ENCODE data around the gene ZBTB22. TPM values are rescaled to one million over a fixed set of nuclear protein-coding genes. Genes with fewer than 3 reads are reported as not detected.
"Not testable (repeated sequence)": the region's sequence is repeated elsewhere in the genome, so short reads cannot be mapped to it uniquely, and the experiment has no call there.

The ZBTB22 gene
- polyA plus RNA-seq, 6 donors from 2014 or later, result 19.2 to 29.9 (median 23.8) TPM

DNA sequence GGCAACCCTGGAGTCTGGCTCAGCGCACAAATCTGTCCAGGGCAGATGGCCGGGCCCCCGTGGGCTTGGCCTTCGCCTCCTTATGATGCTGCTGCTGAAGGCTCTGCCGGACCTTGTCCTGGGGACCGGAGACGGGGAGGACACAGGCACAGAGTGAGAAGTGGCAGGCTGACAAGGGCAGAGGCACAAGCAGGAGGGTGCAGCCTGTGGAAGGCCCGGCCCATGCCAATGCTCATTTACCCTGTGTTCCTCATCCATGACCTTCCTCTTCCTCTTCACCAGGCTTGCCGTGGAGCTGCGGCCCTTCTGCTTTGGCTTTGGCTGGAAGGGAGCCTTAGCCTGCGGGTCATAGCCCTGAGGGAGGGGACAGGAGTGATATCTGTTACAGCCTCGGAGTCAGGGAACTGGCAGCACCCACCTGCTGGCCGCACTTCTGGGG lies 38.3 kb downstream of the ZBTB22 start:
- DNase-seq (no peak), ATAC-seq (ENCODE audit: low read depth in 2 of 2) (no peak)
- Mint-ChIP-seq H3K36me3 (peaks cover 3 to 6% of the 10 kb centered on the region in 2 donors), H3K9me3 (no peaks in the 10 kb centered on the region), H3K27me3 (no peaks in the 10 kb centered on the region), H3K4me3 (peak overlapping the region in 4 of 8 donors; percentile 61 to 92 (median 76)), H3K4me1 (peaks cover 40 to 58% (median 48%) of the 10 kb centered on the region in 3 donors), H3K27ac (peak overlapping the region in 3 of 6 donors; percentile 56 to 77 (median 57))

DNA sequence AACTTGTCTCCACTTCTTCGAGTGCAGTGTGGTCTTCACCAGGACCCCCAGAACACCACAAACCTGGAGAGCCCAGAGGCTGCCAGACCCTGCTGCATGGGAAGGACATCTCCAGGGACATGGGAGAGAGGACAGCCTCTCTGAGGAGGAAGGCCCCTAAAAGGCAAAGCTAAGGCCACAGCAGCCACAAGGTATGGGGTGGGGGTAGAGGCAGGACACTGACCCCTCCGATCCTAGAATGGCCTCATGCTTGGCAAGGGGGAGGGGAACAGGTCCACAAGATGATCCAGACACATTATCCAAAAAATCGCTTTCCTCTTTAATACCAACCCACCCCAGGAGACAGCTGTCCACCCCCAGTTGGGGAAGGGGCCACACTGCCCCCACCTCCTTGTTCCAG lies 38.7 kb downstream of the ZBTB22 start:
- Mint-ChIP-seq H3K9me3 (no peaks in the 10 kb centered on the region), H3K27me3 (no peaks in the 10 kb centered on the region), H3K27ac (peak overlapping the region in 2 of 6 donors; percentile 95 to 96), H3K36me3 (peaks cover 4 to 8% of the 10 kb centered on the region in 2 donors), H3K4me3 (peak overlapping the region in 6 of 8 donors; percentile 15 to 95 (median 74)), H3K4me1 (peaks cover 43 to 59% (median 52%) of the 10 kb centered on the region in 3 donors)
- DNase-seq (no peak), ATAC-seq (ENCODE audit: low read depth in 2 of 2) (no peak)

DNA sequence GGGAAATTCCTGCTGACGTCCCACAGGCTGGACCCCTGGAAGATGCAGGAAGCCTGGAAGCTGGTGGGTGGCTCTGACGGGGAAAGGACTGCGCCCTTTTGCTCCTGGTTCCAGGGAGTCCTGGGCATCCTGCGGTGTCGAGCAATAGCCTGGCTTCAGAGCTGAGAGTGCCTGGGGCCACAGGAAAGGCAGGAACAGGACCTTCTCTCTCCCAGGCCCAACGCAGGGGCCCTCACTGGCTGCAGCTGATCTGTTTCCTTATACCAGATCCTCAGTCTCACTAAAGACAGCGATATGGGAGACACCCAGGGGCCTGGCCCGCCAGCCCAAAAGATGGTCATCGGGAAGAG lies 39.2 kb downstream of the ZBTB22 start:
- Mint-ChIP-seq H3K4me1 (peaks cover 45 to 64% (median 57%) of the 10 kb centered on the region in 3 donors), H3K27ac (peak overlapping the region in 2 of 6 donors; percentile 95 to 96), H3K36me3 (peaks cover 4 to 8% of the 10 kb centered on the region in 2 donors), H3K9me3 (no peaks in the 10 kb centered on the region), H3K4me3 (peak overlapping the region in 7 of 8 donors; percentile 36 to 97 (median 92)), H3K27me3 (no peaks in the 10 kb centered on the region)
- no peak for DNase-seq
- no peak for ATAC-seq (ENCODE audit: low read depth in 2 of 2)

- H3K9me3 Mint-ChIP-seq, result no peaks in the 10 kb centered on the region
- H3K36me3 Mint-ChIP-seq, result peaks cover 4 to 8% of the 10 kb centered on the region in 2 donors
- ATAC-seq (ENCODE audit: low read depth in 2 of 2) (peak; percentile 18 to 21), DNase-seq (no peak)
- H3K27me3 Mint-ChIP-seq, result no peaks in the 10 kb centered on the region
- peak overlapping the region; percentile 87 to 97 (median 92) for H3K4me3 Mint-ChIP-seq
- peak overlapping the region in 5 of 6 donors; percentile 79 to 96 (median 90) for H3K27ac Mint-ChIP-seq
- peaks cover 50 to 69% (median 62%) of the 10 kb centered on the region in 3 donors for H3K4me1 Mint-ChIP-seq
Measured at GRCh38 chr6:33277663-33278391, 39.7 kb downstream of the ZBTB22 start.

GRCh38 chr6:33276864-33277662 lies 40.5 kb downstream of the ZBTB22 start, which contains the start of gene B3GALT4:
B3GALT4 (plus strand) TSS chr6:33277123; CDS start chr6:33277420, 297 bp downstream.
- Mint-ChIP-seq H3K9me3 (no peaks in the 10 kb centered on the region), H3K27me3 (no peaks in the 10 kb centered on the region), H3K4me1 (peaks cover 56 to 75% (median 70%) of the 10 kb centered on the region in 3 donors), H3K27ac (peak within 1 kb of the TSS; percentile 67 to 96 (median 92)), H3K4me3 (peak within 1 kb of the TSS; percentile 87 to 97 (median 92)), H3K36me3 (peaks cover 4 to 8% of the 10 kb centered on the region in 2 donors)
- DNase-seq (peak; percentile 80), ATAC-seq (ENCODE audit: low read depth in 2 of 2) (peak; percentile 78 to 81)

DNA sequence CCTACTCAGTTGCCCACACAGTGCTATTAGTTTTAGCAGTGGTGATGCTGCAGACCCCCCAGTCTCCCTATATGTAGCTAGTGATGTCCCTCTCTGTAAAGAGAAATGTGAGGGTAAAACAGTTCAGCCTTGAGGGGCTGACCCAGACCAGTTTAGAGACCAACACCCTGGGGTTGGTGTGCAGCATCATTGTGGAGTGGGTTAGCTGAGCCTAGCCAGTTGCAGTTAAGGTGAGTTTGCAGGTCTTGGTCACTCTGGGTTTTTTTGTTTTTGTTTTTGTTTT lies 41.0 kb downstream of the ZBTB22 start:
- Mint-ChIP-seq H3K4me3 (peak overlapping the region; percentile 85 to 95 (median 92)), H3K4me1 (peaks cover 58 to 77% (median 74%) of the 10 kb centered on the region in 3 donors), H3K9me3 (no peaks in the 10 kb centered on the region), H3K27ac (peak overlapping the region; percentile 59 to 96 (median 92)), H3K27me3 (no peaks in the 10 kb centered on the region), H3K36me3 (peaks cover 4 to 8% of the 10 kb centered on the region in 2 donors)
- DNase-seq (no peak), ATAC-seq (ENCODE audit: low read depth in 2 of 2) (no peak)

DNA sequence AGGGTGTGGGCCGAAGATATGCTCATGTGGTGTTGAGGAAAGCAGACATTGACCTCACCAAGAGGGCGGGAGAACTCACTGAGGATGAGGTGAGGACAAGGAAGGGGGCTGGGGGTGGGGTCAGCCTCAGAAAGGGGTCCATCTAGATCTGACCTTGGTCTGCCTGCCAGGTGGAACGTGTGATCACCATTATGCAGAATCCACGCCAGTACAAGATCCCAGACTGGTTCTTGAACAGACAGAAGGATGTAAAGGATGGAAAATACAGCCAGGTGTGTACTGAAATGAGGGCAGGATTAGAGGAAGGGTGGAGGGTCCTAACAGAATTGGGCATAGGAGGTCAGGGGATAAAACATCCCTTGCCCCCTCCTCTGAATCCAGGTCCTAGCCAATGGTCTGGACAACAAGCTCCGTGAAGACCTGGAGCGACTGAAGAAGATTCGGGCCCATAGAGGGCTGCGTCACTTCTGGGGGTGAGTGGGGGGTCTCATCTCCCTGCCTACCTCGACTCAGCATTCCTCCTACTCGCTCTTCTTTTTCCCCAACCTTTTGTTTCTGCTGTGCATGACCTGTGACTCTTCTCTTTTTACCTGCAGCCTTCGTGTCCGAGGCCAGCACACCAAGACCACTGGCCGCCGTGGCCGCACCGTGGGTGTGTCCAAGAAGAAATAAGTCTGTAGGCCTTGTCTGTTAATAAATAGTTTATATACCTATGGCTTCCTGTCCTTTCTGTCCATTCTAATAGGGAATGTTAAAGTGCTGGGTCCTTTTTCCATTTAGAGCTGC lies 41.6 kb downstream of the ZBTB22 start:
- not testable (repeated sequence) for H3K27me3 Mint-ChIP-seq; H3K9me3 Mint-ChIP-seq; H3K36me3 Mint-ChIP-seq; DNase-seq; ATAC-seq (ENCODE audit: low read depth in 2 of 2)
- H3K4me3 Mint-ChIP-seq, result peak overlapping the region; percentile 85 to 95 (median 92)
- H3K4me1 Mint-ChIP-seq, result peaks cover 54 to 80% (median 79%) of the 10 kb centered on the region in 3 donors
- peak overlapping the region; percentile 59 to 96 (median 92) for H3K27ac Mint-ChIP-seq

DNA sequence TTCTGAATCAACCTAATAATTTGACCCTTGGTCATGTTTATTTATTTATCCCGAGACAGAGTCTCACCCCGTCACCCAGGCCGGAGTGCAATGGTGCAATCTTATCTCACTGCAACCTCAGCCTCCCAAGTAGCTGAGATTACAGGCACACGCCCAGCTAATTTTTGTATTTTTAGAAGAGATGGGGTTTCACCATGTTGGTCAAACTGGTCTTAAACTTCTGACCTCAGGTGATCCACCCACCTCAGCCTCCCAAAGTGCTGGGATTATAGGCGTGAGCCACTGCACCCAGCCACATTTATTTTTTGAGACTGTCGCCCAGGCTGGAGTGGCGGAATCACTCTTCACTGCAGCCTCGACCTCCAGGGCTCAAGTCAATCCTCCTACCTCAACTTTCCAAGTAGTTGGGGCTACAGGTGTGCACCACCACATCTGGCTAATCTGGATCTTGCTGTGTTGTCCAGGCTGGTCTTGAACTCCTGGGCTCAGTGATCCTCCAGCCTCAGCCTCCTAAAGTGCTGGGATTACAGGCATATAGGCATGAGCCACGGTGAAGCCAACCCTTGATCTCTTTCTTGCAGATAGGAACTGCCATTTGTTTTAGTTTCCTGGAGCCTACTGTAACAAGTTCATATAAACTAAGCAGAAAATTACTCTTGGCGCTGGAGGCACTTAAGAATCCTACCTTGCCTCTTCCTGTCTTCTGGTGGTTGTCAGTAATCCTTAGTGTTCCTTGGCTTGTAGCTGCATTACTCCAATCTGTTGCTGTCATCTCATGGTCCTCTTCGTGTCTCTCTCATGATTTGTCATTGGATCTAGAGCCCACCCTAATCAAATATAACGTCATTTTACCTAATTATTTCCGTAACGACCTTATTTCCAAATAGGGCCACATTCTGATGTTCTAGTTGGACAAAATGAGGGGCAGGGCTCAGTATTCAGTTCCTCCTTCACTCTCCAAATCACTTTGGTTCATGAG lies 43.3 kb downstream of the ZBTB22 start:
- Mint-ChIP-seq H3K36me3 (peaks cover 4 to 8% of the 10 kb centered on the region in 2 donors), H3K27ac (peak overlapping the region in 4 of 6 donors; percentile 36 to 99 (median 96)), H3K4me3 (peak overlapping the region; percentile 26 to 99 (median 92)), H3K4me1 (peaks cover 62 to 85% (median 81%) of the 10 kb centered on the region in 3 donors), H3K9me3 (no peaks in the 10 kb centered on the region), H3K27me3 (no peaks in the 10 kb centered on the region)
- DNase-seq, result no peak
- ATAC-seq (ENCODE audit: low read depth in 2 of 2), result no peak

GRCh38 chr6:33273129-33273923 lies 44.2 kb downstream of the ZBTB22 start:
- ATAC-seq (ENCODE audit: low read depth in 2 of 2) (no peak), DNase-seq (no peak)
- no peaks in the 10 kb centered on the region for H3K27me3 Mint-ChIP-seq
- peak overlapping the region in 5 of 6 donors; percentile 96 to 99 (median 99) for H3K27ac Mint-ChIP-seq
- no peaks in the 10 kb centered on the region for H3K9me3 Mint-ChIP-seq
- peaks cover 61 to 77% (median 76%) of the 10 kb centered on the region in 3 donors for H3K4me1 Mint-ChIP-seq
- H3K4me3 Mint-ChIP-seq, result peak overlapping the region; percentile 89 to 99 (median 98)
- peaks cover 4 to 15% of the 10 kb centered on the region in 2 donors for H3K36me3 Mint-ChIP-seq

- peaks cover 11 to 23% of the 10 kb centered on the region in 2 donors for H3K36me3 Mint-ChIP-seq
Measured at GRCh38 chr6:33272275-33273128, 45.0 kb downstream of the ZBTB22 start.

More at GRCh38 chr6:33272275-33273128, 45.0 kb downstream of the ZBTB22 start:
- no peaks in the 10 kb centered on the region for H3K9me3 Mint-ChIP-seq
- peak overlapping the region; percentile 96 to 99 (median 99) for H3K27ac Mint-ChIP-seq
- DNase-seq (no peak), ATAC-seq (ENCODE audit: low read depth in 2 of 2) (peak in 1 of 2 donors; percentile 0)
- peaks cover 54 to 71% (median 68%) of the 10 kb centered on the region in 3 donors for H3K4me1 Mint-ChIP-seq
- H3K4me3 Mint-ChIP-seq, result peak overlapping the region; percentile 89 to 99 (median 98)
- H3K27me3 Mint-ChIP-seq, result no peaks in the 10 kb centered on the region
